ENCODE measurements around the gene MCM7. TPM values are rescaled to one million over a fixed set of nuclear protein-coding genes. Genes with fewer than 3 reads are reported as not detected.

The MCM7 gene
- total and polyA plus RNA-seq, 2 of the 13 experiments (the other 11 are each of a cell fraction or from before 2014, with no cell fraction given) = 84.5 to 214 TPM

- TF ChIP-seq UBTF (CRISPR knock-in tag; IDR thresholded peaks at IDR 0.05) (0 out of 2 replicates have a peak, but pooled peaks have one; percentile 17), ZNF432 (CRISPR knock-in tag; IDR thresholded peaks at IDR 0.05; ENCODE audit: borderline replicate concordance) (no peak), SALL2 (CRISPR knock-in tag; IDR thresholded peaks at IDR 0.05) (no peak), ZNF574 (CRISPR knock-in tag; IDR thresholded peaks at IDR 0.05) (peak; percentile 43; the same call in 1 of the 2 replicates), HNF4A (CRISPR knock-in tag; IDR thresholded peaks at IDR 0.05) (peak; percentile 67), ZBTB7B (CRISPR knock-in tag; IDR thresholded peaks at IDR 0.05) (no peak), KMT2B (CRISPR knock-in tag; IDR thresholded peaks at IDR 0.05) (no peak), PRMT3 (CRISPR knock-in tag; IDR thresholded peaks at IDR 0.05; ENCODE audit: borderline replicate concordance, low read depth) (no peak), ZNF136 (CRISPR knock-in tag; IDR thresholded peaks at IDR 0.05; ENCODE audit: low read depth) (no peak), HOXA3 (CRISPR knock-in tag; IDR thresholded peaks at IDR 0.05) (0 out of 2 replicates have a peak, but pooled peaks have one; percentile 15), ZNF143 (CRISPR knock-in tag; IDR thresholded peaks at IDR 0.05) (no peak), HOXA5 (CRISPR knock-in tag; IDR thresholded peaks at IDR 0.05) (no peak), MAFF (IDR thresholded peaks at IDR 0.05; ENCODE audit: low read depth, low read length) (0 out of 2 replicates have a peak, but pooled peaks have one; percentile 31), MTA3 (CRISPR knock-in tag; IDR thresholded peaks at IDR 0.05) (no peak), ZNF850 (CRISPR knock-in tag; conservative IDR thresholded peaks at IDR 0.05) (no peak), ELF1 (CRISPR knock-in tag; IDR thresholded peaks at IDR 0.05) (peak; percentile 62; the same call in 1 of the 2 replicates), ZMYM4 (CRISPR knock-in tag; IDR thresholded peaks at IDR 0.05) (no peak), ZNF674 (CRISPR knock-in tag; IDR thresholded peaks at IDR 0.05; ENCODE audit: low read depth) (no peak), ZNF225 (CRISPR knock-in tag; IDR thresholded peaks at IDR 0.05) (no peak), NRL (CRISPR knock-in tag; IDR thresholded peaks at IDR 0.05; ENCODE audit: borderline replicate concordance) (no peak), ZNF740 (CRISPR knock-in tag; IDR thresholded peaks at IDR 0.05) (no peak)
- TF ChIP-seq, protein P1, sequence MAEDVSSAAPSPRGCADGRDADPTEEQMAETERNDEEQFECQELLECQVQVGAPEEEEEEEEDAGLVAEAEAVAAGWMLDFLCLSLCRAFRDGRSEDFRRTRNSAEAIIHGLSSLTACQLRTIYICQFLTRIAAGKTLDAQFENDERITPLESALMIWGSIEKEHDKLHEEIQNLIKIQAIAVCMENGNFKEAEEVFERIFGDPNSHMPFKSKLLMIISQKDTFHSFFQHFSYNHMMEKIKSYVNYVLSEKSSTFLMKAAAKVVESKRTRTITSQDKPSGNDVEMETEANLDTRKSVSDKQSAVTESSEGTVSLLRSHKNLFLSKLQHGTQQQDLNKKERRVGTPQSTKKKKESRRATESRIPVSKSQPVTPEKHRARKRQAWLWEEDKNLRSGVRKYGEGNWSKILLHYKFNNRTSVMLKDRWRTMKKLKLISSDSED (CRISPR knock-in tag; IDR thresholded peaks at IDR 0.05) = no peak
Observed at GRCh38 chr7:100077205-100077604, 24.0 kb downstream of the MCM7 start (continued).

Data from HepG2 (cell line).